WTC11 (cell line): ENCODE results near the gene DYRK2.

Source experiments
- CBFB ChIP-seq: sonication (generic); formaldehyde crosslinking; IDR thresholded peaks from 2 replicates; pipeline ENCODE4 v1.8.1; 2022; ENCODE audit warnings: mild to moderate bottlenecking, low read depth, missing genetic modification reagents
- CREB1 ChIP-seq: sonication (generic); formaldehyde crosslinking; IDR thresholded peaks from 2 replicates; pipeline ENCODE4 v1.8.0; 2023; ENCODE audit warnings: mild to moderate bottlenecking, missing genetic modification reagents
- ESRRA ChIP-seq: sonication (generic); formaldehyde crosslinking; IDR thresholded peaks from 2 replicates; pipeline ENCODE4 v1.8.1; 2022; ENCODE audit warnings: mild to moderate bottlenecking, missing genetic modification reagents, borderline replicate concordance
- JUN ChIP-seq: sonication (generic); formaldehyde crosslinking; IDR thresholded peaks from 2 replicates; pipeline ENCODE4 v1.8.0; 2023; ENCODE audit warnings: mild to moderate bottlenecking, missing genetic modification reagents
- KAT7 ChIP-seq: sonication (generic); formaldehyde crosslinking; IDR thresholded peaks from 2 replicates; pipeline ENCODE4 v1.8.1; 2023; ENCODE audit warnings: missing genetic modification reagents, mild to moderate bottlenecking, borderline replicate concordance
- TF ChIP-seq, protein P1 (sequence below): fragments of 200-600 bp; IDR thresholded peaks from 2 replicates; pipeline ENCODE4 v1.8.0; 2022; ENCODE audit warnings: antibody characterized with exemption
- TF ChIP-seq, protein P2 (sequence below): fragments of 250-450 bp; sonication (Bioruptor Pico); IDR thresholded peaks from 2 replicates; pipeline ENCODE4 v1.9.0; 2021; ENCODE audit warnings: mild to moderate bottlenecking
- TF ChIP-seq, protein P3 (sequence below): sonication (generic); formaldehyde crosslinking; IDR thresholded peaks from 2 replicates; pipeline ENCODE4 v1.8.1; 2022; ENCODE audit warnings: mild to moderate bottlenecking, moderate library complexity, missing genetic modification reagents
- TF ChIP-seq, protein P4 (sequence below): sonication (generic); formaldehyde crosslinking; IDR thresholded peaks from 2 replicates; pipeline ENCODE4 v1.8.0; 2022; ENCODE audit warnings: mild to moderate bottlenecking, missing genetic modification reagents
- TF ChIP-seq, protein P5 (sequence below): sonication (generic); formaldehyde crosslinking; IDR thresholded peaks from 2 replicates; pipeline ENCODE4 v1.8.1; 2023; ENCODE audit warnings: mild to moderate bottlenecking, missing genetic modification reagents, moderate library complexity
- TF ChIP-seq, protein P6 (sequence below): sonication (generic); formaldehyde crosslinking; IDR thresholded peaks from 2 replicates; pipeline ENCODE4 v1.8.0; 2022; ENCODE audit warnings: mild to moderate bottlenecking, missing genetic modification reagents
- TF ChIP-seq, protein P7 (sequence below): fragments of 250-450 bp; sonication (Bioruptor Pico); IDR thresholded peaks from 2 replicates; pipeline ENCODE4 v2.1.2; 2022; ENCODE audit warnings: mild to moderate bottlenecking, moderate library complexity

DNA sequence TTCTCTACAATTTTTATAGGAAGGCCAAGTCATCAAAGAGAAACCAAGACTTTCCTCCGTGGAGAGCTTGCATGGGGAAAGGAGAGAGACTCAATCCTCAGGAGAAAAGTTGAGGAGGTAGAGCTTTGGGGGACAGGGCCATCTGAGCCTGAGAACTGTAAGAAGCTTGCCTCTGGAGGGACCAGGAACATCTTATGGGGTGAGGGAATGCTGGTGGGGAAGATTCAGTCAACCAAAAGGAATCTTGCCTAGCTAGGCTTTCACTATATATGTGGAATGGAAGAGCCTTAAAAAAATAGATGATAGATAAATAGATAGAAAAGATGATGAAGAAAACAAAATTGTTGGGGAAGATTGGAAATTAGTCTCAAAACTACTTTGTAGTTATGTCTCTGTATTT lies 63.5 kb downstream of the DYRK2 start:
- TF ChIP-seq CREB1 (CRISPR knock-in tag): no peak
- TF ChIP-seq, protein P1, sequence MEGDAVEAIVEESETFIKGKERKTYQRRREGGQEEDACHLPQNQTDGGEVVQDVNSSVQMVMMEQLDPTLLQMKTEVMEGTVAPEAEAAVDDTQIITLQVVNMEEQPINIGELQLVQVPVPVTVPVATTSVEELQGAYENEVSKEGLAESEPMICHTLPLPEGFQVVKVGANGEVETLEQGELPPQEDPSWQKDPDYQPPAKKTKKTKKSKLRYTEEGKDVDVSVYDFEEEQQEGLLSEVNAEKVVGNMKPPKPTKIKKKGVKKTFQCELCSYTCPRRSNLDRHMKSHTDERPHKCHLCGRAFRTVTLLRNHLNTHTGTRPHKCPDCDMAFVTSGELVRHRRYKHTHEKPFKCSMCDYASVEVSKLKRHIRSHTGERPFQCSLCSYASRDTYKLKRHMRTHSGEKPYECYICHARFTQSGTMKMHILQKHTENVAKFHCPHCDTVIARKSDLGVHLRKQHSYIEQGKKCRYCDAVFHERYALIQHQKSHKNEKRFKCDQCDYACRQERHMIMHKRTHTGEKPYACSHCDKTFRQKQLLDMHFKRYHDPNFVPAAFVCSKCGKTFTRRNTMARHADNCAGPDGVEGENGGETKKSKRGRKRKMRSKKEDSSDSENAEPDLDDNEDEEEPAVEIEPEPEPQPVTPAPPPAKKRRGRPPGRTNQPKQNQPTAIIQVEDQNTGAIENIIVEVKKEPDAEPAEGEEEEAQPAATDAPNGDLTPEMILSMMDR: no peak
- TF ChIP-seq, protein P2, sequence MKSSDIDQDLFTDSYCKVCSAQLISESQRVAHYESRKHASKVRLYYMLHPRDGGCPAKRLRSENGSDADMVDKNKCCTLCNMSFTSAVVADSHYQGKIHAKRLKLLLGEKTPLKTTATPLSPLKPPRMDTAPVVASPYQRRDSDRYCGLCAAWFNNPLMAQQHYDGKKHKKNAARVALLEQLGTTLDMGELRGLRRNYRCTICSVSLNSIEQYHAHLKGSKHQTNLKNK (CRISPR knock-in tag): no peak
- TF ChIP-seq, protein P3, sequence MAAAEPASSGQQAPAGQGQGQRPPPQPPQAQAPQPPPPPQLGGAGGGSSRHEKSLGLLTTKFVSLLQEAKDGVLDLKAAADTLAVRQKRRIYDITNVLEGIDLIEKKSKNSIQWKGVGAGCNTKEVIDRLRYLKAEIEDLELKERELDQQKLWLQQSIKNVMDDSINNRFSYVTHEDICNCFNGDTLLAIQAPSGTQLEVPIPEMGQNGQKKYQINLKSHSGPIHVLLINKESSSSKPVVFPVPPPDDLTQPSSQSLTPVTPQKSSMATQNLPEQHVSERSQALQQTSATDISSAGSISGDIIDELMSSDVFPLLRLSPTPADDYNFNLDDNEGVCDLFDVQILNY (CRISPR knock-in tag): no peak
- TF ChIP-seq CBFB (CRISPR knock-in tag): no peak
- TF ChIP-seq, protein P4, sequence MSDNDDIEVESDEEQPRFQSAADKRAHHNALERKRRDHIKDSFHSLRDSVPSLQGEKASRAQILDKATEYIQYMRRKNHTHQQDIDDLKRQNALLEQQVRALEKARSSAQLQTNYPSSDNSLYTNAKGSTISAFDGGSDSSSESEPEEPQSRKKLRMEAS: no peak
- no peak for TF ChIP-seq KAT7 (CRISPR knock-in tag)
- TF ChIP-seq, protein P5, sequence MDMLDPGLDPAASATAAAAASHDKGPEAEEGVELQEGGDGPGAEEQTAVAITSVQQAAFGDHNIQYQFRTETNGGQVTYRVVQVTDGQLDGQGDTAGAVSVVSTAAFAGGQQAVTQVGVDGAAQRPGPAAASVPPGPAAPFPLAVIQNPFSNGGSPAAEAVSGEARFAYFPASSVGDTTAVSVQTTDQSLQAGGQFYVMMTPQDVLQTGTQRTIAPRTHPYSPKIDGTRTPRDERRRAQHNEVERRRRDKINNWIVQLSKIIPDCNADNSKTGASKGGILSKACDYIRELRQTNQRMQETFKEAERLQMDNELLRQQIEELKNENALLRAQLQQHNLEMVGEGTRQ: no peak
- TF ChIP-seq, protein P6, sequence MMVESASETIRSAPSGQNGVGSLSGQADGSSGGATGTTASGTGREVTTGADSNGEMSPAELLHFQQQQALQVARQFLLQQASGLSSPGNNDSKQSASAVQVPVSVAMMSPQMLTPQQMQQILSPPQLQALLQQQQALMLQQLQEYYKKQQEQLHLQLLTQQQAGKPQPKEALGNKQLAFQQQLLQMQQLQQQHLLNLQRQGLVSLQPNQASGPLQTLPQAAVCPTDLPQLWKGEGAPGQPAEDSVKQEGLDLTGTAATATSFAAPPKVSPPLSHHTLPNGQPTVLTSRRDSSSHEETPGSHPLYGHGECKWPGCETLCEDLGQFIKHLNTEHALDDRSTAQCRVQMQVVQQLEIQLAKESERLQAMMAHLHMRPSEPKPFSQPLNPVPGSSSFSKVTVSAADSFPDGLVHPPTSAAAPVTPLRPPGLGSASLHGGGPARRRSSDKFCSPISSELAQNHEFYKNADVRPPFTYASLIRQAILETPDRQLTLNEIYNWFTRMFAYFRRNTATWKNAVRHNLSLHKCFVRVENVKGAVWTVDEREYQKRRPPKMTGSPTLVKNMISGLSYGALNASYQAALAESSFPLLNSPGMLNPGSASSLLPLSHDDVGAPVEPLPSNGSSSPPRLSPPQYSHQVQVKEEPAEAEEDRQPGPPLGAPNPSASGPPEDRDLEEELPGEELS (CRISPR knock-in tag): no peak
- TF ChIP-seq, protein P7, sequence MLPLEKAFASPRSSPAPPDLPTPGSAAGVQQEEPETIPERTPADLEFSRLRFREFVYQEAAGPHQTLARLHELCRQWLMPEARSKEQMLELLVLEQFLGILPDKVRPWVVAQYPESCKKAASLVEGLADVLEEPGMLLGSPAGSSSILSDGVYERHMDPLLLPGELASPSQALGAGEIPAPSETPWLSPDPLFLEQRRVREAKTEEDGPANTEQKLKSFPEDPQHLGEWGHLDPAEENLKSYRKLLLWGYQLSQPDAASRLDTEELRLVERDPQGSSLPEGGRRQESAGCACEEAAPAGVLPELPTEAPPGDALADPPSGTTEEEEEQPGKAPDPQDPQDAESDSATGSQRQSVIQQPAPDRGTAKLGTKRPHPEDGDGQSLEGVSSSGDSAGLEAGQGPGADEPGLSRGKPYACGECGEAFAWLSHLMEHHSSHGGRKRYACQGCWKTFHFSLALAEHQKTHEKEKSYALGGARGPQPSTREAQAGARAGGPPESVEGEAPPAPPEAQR (CRISPR knock-in tag): no peak
- no peak for TF ChIP-seq JUN (CRISPR knock-in tag)
- no peak for TF ChIP-seq ESRRA (CRISPR knock-in tag)
